GM19023 (cell line): ENCODE measurements around the gene L1CAM.
"Not testable (repeated sequence)": the region's sequence is repeated elsewhere in the genome, so short reads cannot be mapped to it uniquely, and the experiment has no call there.

ENCODE experiments used
- ATAC-seq: cut with Tn5 transposase; IDR thresholded peaks from one replicate; pipeline ENCODE4 v1.9.1; 2021; ENCODE audit warnings: mild to moderate bottlenecking, moderate library complexity; ENCODE audit not compliant: unreplicated experiment

Gene L1CAM

GRCh38 chrX:153831429-153832150 is 54.4 kb downstream of the L1CAM start:
- no peak for ATAC-seq

GRCh38 chrX:153830640-153831428 is 55.1 kb downstream of the L1CAM start:
- ATAC-seq: no peak

GRCh38 chrX:153829799-153830639 is 56.0 kb downstream of the L1CAM start, which contains the start of gene PDZD4:
TSS of gene PDZD4 (minus strand) at chrX:153830544. CDS start at chrX:153830298, 246 bp downstream.
- no peak for ATAC-seq

GRCh38 chrX:153829549-153829798 is 56.5 kb downstream of the L1CAM start:
- no peak for ATAC-seq

GRCh38 chrX:153828723-153829548 is 57.0 kb downstream of the L1CAM start:
- no peak for ATAC-seq

- no peak for ATAC-seq
These were observed 57.7 kb downstream of the L1CAM start for GRCh38 chrX:153828308-153828707.

- ATAC-seq: no peak
These were observed 58.1 kb downstream of the L1CAM start for GRCh38 chrX:153827903-153828302.

- no peak for ATAC-seq
These were observed 59.0 kb downstream of the L1CAM start for GRCh38 chrX:153827016-153827415.

GRCh38 chrX:153825042-153825441 is 60.9 kb downstream of the L1CAM start:
- ATAC-seq: no peak

GRCh38 chrX:153824348-153824747 is 61.6 kb downstream of the L1CAM start:
- no peak for ATAC-seq

GRCh38 chrX:153821066-153821465 is 64.9 kb downstream of the L1CAM start:
- ATAC-seq: no peak

GRCh38 chrX:153820601-153821000 is 65.4 kb downstream of the L1CAM start:
- ATAC-seq: no peak

- no peak for ATAC-seq
These were observed 66.5 kb downstream of the L1CAM start for GRCh38 chrX:153819384-153820040.

- ATAC-seq: no peak
These were observed 67.2 kb downstream of the L1CAM start for GRCh38 chrX:153818571-153819383.

GRCh38 chrX:153818064-153818463 is 67.9 kb downstream of the L1CAM start:
- ATAC-seq: not testable (repeated sequence)

GRCh38 chrX:153816831-153817690 is 68.9 kb downstream of the L1CAM start:
- no peak for ATAC-seq

GRCh38 chrX:153814591-153815315 is 71.2 kb downstream of the L1CAM start:
- ATAC-seq: no peak

GRCh38 chrX:153813161-153813560 is 72.8 kb downstream of the L1CAM start:
- no peak for ATAC-seq
